Right lobe of liver (tissue), 4 donors: ENCODE measurements around the gene STOM.

Source experiments
- POLR2A ChIP-seq: fragments of 450-650 bp; IDR thresholded peaks from one replicate; pipeline ENCODE4 v1.6.1; 2017; ENCODE audit warnings: antibody characterized with exemption, mild to moderate bottlenecking
- TF ChIP-seq, protein P1 (sequence below), 4 donors: fragments of 200-600 bp in 3 of 4; fragments of 450-650 bp in 1 of 4; IDR thresholded peaks; one replicate each; pipeline versions ENCODE4 v1.5.1 to v1.8.0; 2016 to 2022; ENCODE audit warnings: antibody characterized with exemption in 4 of 4, mild to moderate bottlenecking in 2 of 4
- donor health status: DM: no; HTN: no; CAD: no.
- donor health status: DM: no; HTN: no; CAD: no.
- donor health status: DM: no; HTN: yes; CAD: no.

DNA sequence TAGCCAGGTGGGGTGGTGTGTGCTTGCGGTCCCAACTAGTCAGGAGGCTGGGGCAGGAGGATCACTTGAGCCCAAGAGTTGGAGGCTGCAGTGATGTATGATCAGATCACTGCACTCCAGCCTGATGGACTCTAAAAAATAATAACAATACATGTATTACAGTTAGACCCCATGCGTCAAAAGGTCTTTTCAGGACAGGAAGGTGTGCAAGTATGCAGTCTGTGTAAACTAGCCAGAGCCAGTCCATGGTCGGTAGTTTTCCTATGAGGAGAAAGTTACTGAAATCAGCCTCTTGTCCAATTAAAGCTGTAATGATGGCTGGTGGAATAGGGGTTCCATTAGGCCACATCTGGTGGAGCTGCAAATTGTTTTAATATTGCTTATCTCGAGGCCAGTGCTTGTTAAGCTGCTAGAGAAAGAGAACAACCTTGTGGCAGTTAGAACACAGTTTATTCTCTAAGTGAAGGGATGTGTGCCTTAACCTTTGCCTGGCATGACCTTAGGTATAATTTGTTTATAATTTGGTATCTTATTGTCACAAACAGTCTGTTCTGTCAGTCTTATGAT is 1.5 kb upstream of the STOM start:
- no peak for TF ChIP-seq POLR2A
- TF ChIP-seq, protein P1, sequence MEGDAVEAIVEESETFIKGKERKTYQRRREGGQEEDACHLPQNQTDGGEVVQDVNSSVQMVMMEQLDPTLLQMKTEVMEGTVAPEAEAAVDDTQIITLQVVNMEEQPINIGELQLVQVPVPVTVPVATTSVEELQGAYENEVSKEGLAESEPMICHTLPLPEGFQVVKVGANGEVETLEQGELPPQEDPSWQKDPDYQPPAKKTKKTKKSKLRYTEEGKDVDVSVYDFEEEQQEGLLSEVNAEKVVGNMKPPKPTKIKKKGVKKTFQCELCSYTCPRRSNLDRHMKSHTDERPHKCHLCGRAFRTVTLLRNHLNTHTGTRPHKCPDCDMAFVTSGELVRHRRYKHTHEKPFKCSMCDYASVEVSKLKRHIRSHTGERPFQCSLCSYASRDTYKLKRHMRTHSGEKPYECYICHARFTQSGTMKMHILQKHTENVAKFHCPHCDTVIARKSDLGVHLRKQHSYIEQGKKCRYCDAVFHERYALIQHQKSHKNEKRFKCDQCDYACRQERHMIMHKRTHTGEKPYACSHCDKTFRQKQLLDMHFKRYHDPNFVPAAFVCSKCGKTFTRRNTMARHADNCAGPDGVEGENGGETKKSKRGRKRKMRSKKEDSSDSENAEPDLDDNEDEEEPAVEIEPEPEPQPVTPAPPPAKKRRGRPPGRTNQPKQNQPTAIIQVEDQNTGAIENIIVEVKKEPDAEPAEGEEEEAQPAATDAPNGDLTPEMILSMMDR (IDR thresholded peaks at IDR 0.05): no peak
